COLO829 (cell line): ENCODE data around the gene CECR2.
A peak's percentile ranks its signal among the peaks of the same experiment; 100 is the strongest.
"Not testable (repeated sequence)": the region's sequence is repeated elsewhere in the genome, so short reads cannot be mapped to it uniquely, and the experiment has no call there.

Source experiments
- DNase-seq: peaks from one replicate; pipeline ENCODE4 v3.0.0; 2012; ENCODE audit warnings: low spot score

CECR2 gene

GRCh38 chr22:17402293-17402692 lies 33.0 kb downstream of the CECR2 start:
- no peak for DNase-seq

GRCh38 chr22:17403906-17404305 lies 34.6 kb downstream of the CECR2 start:
- DNase-seq = no peak

GRCh38 chr22:17407643-17408042 lies 38.4 kb downstream of the CECR2 start:
- no peak for DNase-seq

GRCh38 chr22:17410576-17410975 lies 41.3 kb downstream of the CECR2 start:
- DNase-seq = no peak

- DNase-seq = no peak
Observed at GRCh38 chr22:17411213-17411612, 42.0 kb downstream of the CECR2 start.

- no peak for DNase-seq
Observed at GRCh38 chr22:17412232-17412631, 43.0 kb downstream of the CECR2 start.

- DNase-seq = no peak
Observed at GRCh38 chr22:17418890-17419324, 49.6 kb downstream of the CECR2 start.

GRCh38 chr22:17419348-17419747 lies 50.1 kb downstream of the CECR2 start:
- no peak for DNase-seq

- DNase-seq = no peak
Observed at GRCh38 chr22:17422736-17423343, 53.6 kb downstream of the CECR2 start.

GRCh38 chr22:17423616-17424015 lies 54.4 kb downstream of the CECR2 start:
- DNase-seq = no peak

- DNase-seq = not testable (repeated sequence)
Observed at GRCh38 chr22:17427528-17427927, 58.3 kb downstream of the CECR2 start.

- no peak for DNase-seq
Observed at GRCh38 chr22:17429516-17429915, 60.3 kb downstream of the CECR2 start.

GRCh38 chr22:17430412-17430811 lies 61.2 kb downstream of the CECR2 start:
- DNase-seq = no peak

GRCh38 chr22:17431179-17431578 lies 61.9 kb downstream of the CECR2 start:
- no peak for DNase-seq

GRCh38 chr22:17434856-17435255 lies 65.6 kb downstream of the CECR2 start:
- DNase-seq = no peak

GRCh38 chr22:17435375-17435774 lies 66.1 kb downstream of the CECR2 start:
- no peak for DNase-seq

- DNase-seq = no peak
Observed at GRCh38 chr22:17436382-17436980, 67.2 kb downstream of the CECR2 start.

GRCh38 chr22:17436981-17437412 lies 67.7 kb downstream of the CECR2 start:
- DNase-seq = peak; percentile 35

GRCh38 chr22:17438026-17438425 lies 68.8 kb downstream of the CECR2 start:
- no peak for DNase-seq

GRCh38 chr22:17441326-17441725 lies 72.1 kb downstream of the CECR2 start:
- DNase-seq = peak; percentile 61

GRCh38 chr22:17443405-17444203 lies 74.3 kb downstream of the CECR2 start:
- no peak for DNase-seq

GRCh38 chr22:17444204-17444504 lies 74.9 kb downstream of the CECR2 start:
- no peak for DNase-seq

GRCh38 chr22:17446698-17447097 lies 77.4 kb downstream of the CECR2 start:
- no peak for DNase-seq
